Activated B cell treated with CpG ODN at 0.5 μM for 24 hours (primary cell): Measurements from ENCODE around the gene E4F1. TPM values are rescaled to one million over a fixed set of nuclear protein-coding genes. Genes with fewer than 3 reads are reported as not detected.
A peak's percentile ranks its signal among the peaks of the same experiment; 100 is the strongest.

ENCODE experiments used
- ATAC-seq: fragments of 200-7000 bp; cut with Tn5 transposase; one replicate; pipeline ENCODE4 v1.10.0; 2021; ENCODE audit warnings: low read depth, mild to moderate bottlenecking, moderate library complexity
- CTCF ChIA-PET: fragments of 350-600 bp; sonication (Branson Sonifier 250); formaldehyde crosslinking; loops from one replicate; lab custom pipeline; 2021; ENCODE audit warnings: antibody characterized with exemption; lab: Charles Lee
- POLR2A ChIA-PET: fragments of 350-600 bp; sonication (Branson Sonifier 250); formaldehyde crosslinking; loops from one replicate; lab custom pipeline; 2021; ENCODE audit warnings: antibody characterized with exemption; lab: Charles Lee
- DNase-seq: peaks from one replicate; pipeline ENCODE4 v3.0.0; 2022
- H3K27ac Mint-ChIP-seq: one replicate; pipeline ENCODE4 v1.8.0; 2020; ENCODE audit warnings: mixed read lengths
- H3K27me3 Mint-ChIP-seq: one replicate; pipeline ENCODE4 v1.8.0; 2021; ENCODE audit warnings: mixed read lengths
- H3K36me3 Mint-ChIP-seq: one replicate; pipeline ENCODE4 v1.8.0; 2021; ENCODE audit warnings: low read depth, mixed read lengths
- H3K4me1 Mint-ChIP-seq: one replicate; pipeline ENCODE4 v1.8.0; 2021; ENCODE audit warnings: mixed read lengths
- H3K4me3 Mint-ChIP-seq: one replicate; pipeline ENCODE4 v1.8.0; 2020; ENCODE audit warnings: mild to moderate bottlenecking, mixed read lengths
- H3K9me3 Mint-ChIP-seq: one replicate; pipeline ENCODE4 v1.8.0; 2020; ENCODE audit warnings: mixed read lengths
- CTCF ChIP-seq: fragments of 200-600 bp; IDR thresholded peaks from one replicate; pipeline ENCODE4 v1.8.0; 2022; ENCODE audit warnings: antibody characterized with exemption, mild to moderate bottlenecking
- intact Hi-C: fragments of 100-400 bp; cut with micrococcal nuclease; formaldehyde crosslinking; loops from one replicate; pipeline ENCODE4 v1.15.1; 2024
- total RNA-seq: library from RNA; stranded (reverse); gene quantifications from 2 replicates; pipeline ENCODE4 v1.2.3, GENCODE V29; 2022

The E4F1 gene
- total RNA-seq, 1 donor from 2014 or later: 29.9 TPM

GRCh38 chr16:2251296-2252111, 28.1 kb downstream of the E4F1 start, which contains the start of gene ECI1:
Gene ECI1 (minus strand): TSS chr16:2251587. CDS start chr16:2251566, 21 bp downstream.
- TF ChIP-seq CTCF: no peak
- DNase-seq (peak; percentile 85), ATAC-seq (peak; percentile 90)
- H3K9me3 Mint-ChIP-seq: no peaks in the 10 kb centered on the region
- H3K27me3 Mint-ChIP-seq: no peaks in the 10 kb centered on the region
- H3K4me1 Mint-ChIP-seq: peaks cover 35% of the 10 kb centered on the region
- ChIA-PET POLR2A (interaction anchor here (0.5 to 4.0 kb wide), 26 partner anchors 10 to 909 kb away, joined by 3 to 61 read pairs (median 5); partner anchors contain the start of genes CASKIN1, E4F1, MLST8 and PGP), CTCF (interaction anchor here (0.9 to 2.7 kb wide), 13 partner anchors 15 to 356 kb away, joined by 3 to 34 read pairs (median 4); partner anchors contain the start of genes CASKIN1, MLST8, PGP and TRAF7)
- H3K36me3 Mint-ChIP-seq: peaks cover 35% of the 10 kb centered on the region
- peak within 1 kb of the TSS; percentile 90 for H3K27ac Mint-ChIP-seq
- peak within 1 kb of the TSS; percentile 86 for H3K4me3 Mint-ChIP-seq
- intact Hi-C loops: loop anchor here (1.0 to 10.0 kb wide), 9 partner anchors 17 to 387 kb away; partner anchors contain the start of genes ABCA3, E4F1 and RNPS1

- no peaks in the 10 kb centered on the region for H3K27me3 Mint-ChIP-seq
- CTCF ChIA-PET: interaction anchor here (2.7 kb wide), 1 partner anchor 58 kb away, joined by 34 read pairs; no protein-coding TSS in a partner anchor
- TF ChIP-seq CTCF: no peak
- ATAC-seq (peak; percentile 19), DNase-seq (no peak)
- intact Hi-C loops: loop anchor here (5.0 to 10.0 kb wide), 2 partner anchors 235 to 388 kb away; no protein-coding TSS in a partner anchor
- peaks cover 38% of the 10 kb centered on the region for H3K4me1 Mint-ChIP-seq
- no peaks in the 10 kb centered on the region for H3K9me3 Mint-ChIP-seq
- peak overlapping the region; percentile 55 for H3K4me3 Mint-ChIP-seq
- peaks cover 46% of the 10 kb centered on the region for H3K36me3 Mint-ChIP-seq
- H3K27ac Mint-ChIP-seq: peak overlapping the region; percentile 90
- POLR2A ChIA-PET: interaction anchor here (0.5 to 4.0 kb wide), 8 partner anchors 14 to 848 kb away, joined by 5 to 61 read pairs (median 7); partner anchors contain the start of genes CASKIN1 and TRAF7
These were observed 29.4 kb downstream of the E4F1 start for GRCh38 chr16:2252806-2253148.

GRCh38 chr16:2253293-2253692, 29.9 kb downstream of the E4F1 start:
- no peak for TF ChIP-seq CTCF
- intact Hi-C loops: loop anchor here (5.0 to 10.0 kb wide), 2 partner anchors 234 to 388 kb away; no protein-coding TSS in a partner anchor
- ChIA-PET POLR2A (interaction anchor here (2.0 to 4.0 kb wide), 2 partner anchors 100 to 254 kb away, joined by 6 to 61 read pairs; partner anchors contain the start of gene TRAF7), CTCF (interaction anchor here (2.7 kb wide), 1 partner anchor 58 kb away, joined by 34 read pairs; no protein-coding TSS in a partner anchor)
- Mint-ChIP-seq H3K4me3 (peak overlapping the region; percentile 55), H3K9me3 (no peaks in the 10 kb centered on the region), H3K27ac (peak overlapping the region; percentile 90), H3K27me3 (no peaks in the 10 kb centered on the region), H3K4me1 (peaks cover 38% of the 10 kb centered on the region), H3K36me3 (peaks cover 51% of the 10 kb centered on the region)
- ATAC-seq: peak; percentile 15
- no peak for DNase-seq

- H3K27me3 Mint-ChIP-seq: no peaks in the 10 kb centered on the region
- no peak overlapping the region for H3K4me3 Mint-ChIP-seq
- CTCF ChIA-PET: no interaction called here
- DNase-seq (no peak), ATAC-seq (no peak)
- no peak overlapping the region for H3K27ac Mint-ChIP-seq
- peaks cover 76% of the 10 kb centered on the region for H3K36me3 Mint-ChIP-seq
- TF ChIP-seq CTCF: no peak
- intact Hi-C loops: loop anchor here (10.0 kb wide), 1 partner anchor 392 kb away; no protein-coding TSS in a partner anchor
- POLR2A ChIA-PET: interaction anchor here (0.7 to 0.8 kb wide), 2 partner anchors 14 to 18 kb away, joined by 3 read pairs; no protein-coding TSS in a partner anchor
- H3K9me3 Mint-ChIP-seq: no peaks in the 10 kb centered on the region
- peaks cover 28% of the 10 kb centered on the region for H3K4me1 Mint-ChIP-seq
These were observed 33.2 kb downstream of the E4F1 start for GRCh38 chr16:2256531-2257140.
